ENCODE data around the gene EPHA6.

Gene EPHA6

GRCh38 chr3:97291901-97292300 lies 477.5 kb downstream of the EPHA6 start:
- no peak for DNase-seq

- DNase-seq, result no peak
Observed at GRCh38 chr3:97293596-97294131, 479.3 kb downstream of the EPHA6 start.

DNA sequence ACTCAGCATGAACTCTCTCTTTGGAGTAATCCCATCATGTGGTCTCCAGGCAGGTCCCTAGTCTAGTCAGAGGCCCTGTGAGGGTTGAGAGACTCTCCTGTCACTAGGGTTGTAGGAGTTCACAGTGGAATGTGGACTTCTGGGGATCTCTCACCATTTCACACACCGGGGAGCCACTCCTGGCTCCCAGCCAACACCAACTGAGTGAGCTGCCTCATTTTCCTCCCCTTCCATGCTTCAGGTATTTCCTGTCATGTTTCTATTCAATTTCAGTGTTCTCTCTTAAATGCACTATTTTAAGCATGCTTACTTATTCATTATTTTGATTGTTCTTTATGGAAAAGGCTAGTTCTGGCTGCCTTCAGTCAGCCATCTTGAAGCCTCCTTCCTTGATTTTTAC lies 482.6 kb downstream of the EPHA6 start:
- DNase-seq, result no peak

- no peak for DNase-seq
Observed at GRCh38 chr3:97301114-97301513, 486.7 kb downstream of the EPHA6 start.

DNA sequence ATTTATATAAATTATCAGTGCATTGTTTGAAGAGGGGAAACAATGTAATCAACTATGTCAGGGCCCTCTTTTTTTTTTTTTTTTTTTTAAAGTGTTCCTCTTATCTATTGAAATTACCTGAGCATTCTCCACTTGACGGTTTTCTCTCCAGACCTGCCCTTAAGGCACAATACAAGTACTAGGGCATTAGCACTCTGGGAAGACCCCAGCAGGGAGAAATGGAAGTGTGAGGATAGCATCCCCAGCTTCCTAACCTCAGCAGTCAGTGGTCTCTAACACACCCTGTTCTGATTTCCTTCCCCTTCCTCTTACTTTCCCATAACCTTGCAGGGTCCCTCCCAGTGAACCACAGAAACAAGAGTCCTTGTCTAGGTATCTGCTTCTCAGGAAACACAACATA lies 491.8 kb downstream of the EPHA6 start:
- DNase-seq, result no peak

GRCh38 chr3:97338375-97338774 lies 524.0 kb downstream of the EPHA6 start:
- DNase-seq, result no peak

DNA sequence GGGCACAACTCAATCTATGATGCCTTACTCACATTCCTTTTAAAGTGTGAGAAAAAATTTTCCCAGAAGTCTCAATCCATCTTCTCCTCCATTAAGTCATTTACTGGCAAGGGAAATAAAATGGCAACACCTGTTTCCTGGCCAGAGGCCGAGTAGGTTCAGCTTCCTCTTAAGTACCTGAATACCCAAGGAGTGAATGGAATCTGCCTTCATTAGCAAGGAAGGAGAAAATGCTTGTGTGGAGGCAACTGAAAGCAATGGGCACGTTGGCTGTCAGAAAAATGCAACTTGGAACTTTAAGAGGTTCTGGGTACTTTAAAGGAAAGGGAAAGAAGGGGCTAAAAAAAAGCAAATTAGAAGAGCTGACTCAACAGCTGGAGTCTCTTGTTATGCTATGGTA lies 526.5 kb downstream of the EPHA6 start:
- DNase-seq, result no peak

GRCh38 chr3:97347780-97348179 lies 533.4 kb downstream of the EPHA6 start:
- no peak for DNase-seq

GRCh38 chr3:97350971-97351370 lies 536.6 kb downstream of the EPHA6 start:
- DNase-seq, result no peak

GRCh38 chr3:97353176-97353575 lies 538.8 kb downstream of the EPHA6 start:
- DNase-seq, result no peak

GRCh38 chr3:97359977-97360376 lies 545.6 kb downstream of the EPHA6 start:
- DNase-seq, result no peak

- no peak for DNase-seq
Observed at GRCh38 chr3:97360804-97361203, 546.4 kb downstream of the EPHA6 start.

DNA sequence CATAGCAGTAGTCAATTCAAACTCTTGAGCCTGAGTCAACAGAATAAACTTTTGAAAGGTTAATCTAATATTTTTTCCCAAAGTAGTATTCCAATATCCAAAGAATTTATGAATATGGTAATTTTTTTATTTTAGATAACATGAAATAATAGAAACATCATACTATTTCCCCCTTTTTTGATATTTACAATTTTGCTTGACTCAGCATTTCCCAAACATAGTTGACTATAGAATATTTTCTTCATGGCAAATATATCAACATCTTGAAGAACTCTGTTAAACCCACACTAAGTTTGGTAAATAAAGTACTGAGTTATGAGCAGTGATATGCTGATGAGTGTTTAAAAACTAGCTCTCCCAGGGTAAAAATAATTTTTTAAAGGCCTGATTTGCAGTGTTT lies 570.2 kb downstream of the EPHA6 start:
- DNase-seq, result no peak

GRCh38 chr3:97388774-97389173 lies 574.4 kb downstream of the EPHA6 start:
- no peak for DNase-seq

DNA sequence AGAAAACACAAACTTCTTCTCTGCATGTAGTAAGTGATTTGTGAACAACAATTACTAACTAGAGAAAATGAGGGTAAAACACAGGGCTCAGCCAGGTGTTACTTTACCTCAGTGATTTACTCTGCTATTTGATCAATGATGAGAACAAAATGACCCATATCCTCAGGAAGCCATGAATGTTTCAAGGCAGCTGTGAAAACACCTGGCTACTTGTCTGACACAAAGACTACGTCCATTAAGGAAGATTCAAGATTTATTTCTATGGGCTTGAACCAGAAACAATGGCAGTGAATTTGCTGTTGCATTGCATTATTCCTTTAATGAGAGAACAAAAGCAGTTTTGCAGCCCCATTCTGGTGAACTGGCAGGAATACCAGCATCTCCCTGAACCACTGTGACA lies 575.5 kb downstream of the EPHA6 start:
- no peak for DNase-seq

DNA sequence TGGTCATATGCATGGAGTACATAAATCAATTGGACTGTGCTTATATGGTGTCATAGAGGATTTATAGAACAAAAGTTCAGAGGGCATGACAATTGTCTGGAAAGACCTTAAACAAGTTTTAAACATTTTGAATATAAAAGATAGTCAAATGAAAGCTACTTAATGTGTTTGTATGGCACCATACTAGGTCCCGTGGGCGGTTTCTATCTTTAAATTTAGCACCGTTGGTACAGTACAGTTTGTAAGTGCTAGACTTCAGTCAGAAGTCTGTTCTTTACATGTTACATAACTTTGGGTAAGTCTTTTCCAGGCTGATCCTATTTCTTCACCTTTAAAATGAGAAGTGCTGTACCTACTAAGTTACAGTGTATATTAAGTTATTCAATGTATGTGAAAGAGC lies 576.8 kb downstream of the EPHA6 start:
- no peak for DNase-seq

DNA sequence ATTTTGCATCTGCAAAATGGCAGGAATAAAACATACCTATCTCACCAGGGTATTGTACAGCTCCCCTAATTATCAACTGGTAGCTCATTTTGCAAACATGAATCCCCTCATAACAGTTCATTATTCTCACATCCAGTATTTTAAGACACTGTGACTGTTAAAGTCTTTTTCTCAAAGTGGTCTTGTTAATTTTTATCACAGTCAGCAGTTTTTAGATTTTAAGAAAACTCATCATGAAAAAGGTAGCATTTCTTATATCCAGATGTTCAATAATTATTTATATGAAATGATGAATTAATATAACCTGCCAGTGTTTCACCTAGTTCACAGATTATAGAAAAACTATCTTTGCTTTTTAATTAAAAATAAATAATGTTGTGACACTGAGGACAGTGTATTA lies 595.2 kb downstream of the EPHA6 start:
- no peak for DNase-seq

GRCh38 chr3:97421565-97421964 lies 607.2 kb downstream of the EPHA6 start:
- no peak for DNase-seq

GRCh38 chr3:97425002-97425401 lies 610.6 kb downstream of the EPHA6 start:
- DNase-seq, result no peak

GRCh38 chr3:97430601-97431000 lies 616.2 kb downstream of the EPHA6 start:
- no peak for DNase-seq

DNA sequence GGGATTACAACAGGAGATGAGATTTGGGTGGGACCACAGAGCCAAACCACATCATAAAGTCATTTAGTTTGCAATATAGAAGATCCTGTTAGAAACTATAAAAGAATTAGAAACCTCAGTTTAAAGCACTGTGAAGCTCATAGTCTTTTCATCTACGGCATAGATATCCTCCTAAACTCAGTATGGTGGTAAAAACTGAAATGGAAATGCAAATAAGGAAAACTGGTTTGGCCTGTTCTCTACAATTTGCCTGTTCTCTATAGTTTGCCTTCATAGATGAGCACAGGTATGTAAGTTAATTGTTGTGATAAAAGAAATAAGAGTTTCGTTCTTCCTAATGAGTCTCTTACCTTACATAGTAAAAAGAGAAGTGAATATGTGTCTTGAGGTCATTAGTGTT lies 618.5 kb downstream of the EPHA6 start:
- no peak for DNase-seq

GRCh38 chr3:97438131-97438530 lies 623.7 kb downstream of the EPHA6 start:
- no peak for DNase-seq

GRCh38 chr3:97439373-97439772 lies 625.0 kb downstream of the EPHA6 start:
- DNase-seq, result no peak

DNA sequence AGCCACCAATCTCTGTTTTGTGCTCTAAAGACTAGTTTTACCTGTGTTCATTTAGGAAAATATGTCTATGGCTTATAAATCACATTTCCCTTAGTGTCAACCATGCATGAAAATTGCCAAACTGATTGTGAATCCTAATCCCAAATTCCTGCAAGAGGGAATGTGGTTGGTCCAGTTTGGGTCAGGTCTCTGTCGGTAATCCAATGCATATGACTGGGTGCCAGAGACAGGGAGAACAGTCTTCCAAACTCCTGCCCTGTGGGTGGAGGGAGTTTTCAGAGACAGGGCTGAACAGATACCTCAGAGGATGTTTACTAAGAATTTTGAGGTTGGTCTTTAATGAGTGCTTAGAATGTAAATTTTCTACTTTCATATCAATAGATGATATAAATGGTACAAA lies 649.6 kb downstream of the EPHA6 start:
- DNase-seq, result no peak

GRCh38 chr3:97470481-97470880 lies 656.1 kb downstream of the EPHA6 start:
- no peak for DNase-seq

DNA sequence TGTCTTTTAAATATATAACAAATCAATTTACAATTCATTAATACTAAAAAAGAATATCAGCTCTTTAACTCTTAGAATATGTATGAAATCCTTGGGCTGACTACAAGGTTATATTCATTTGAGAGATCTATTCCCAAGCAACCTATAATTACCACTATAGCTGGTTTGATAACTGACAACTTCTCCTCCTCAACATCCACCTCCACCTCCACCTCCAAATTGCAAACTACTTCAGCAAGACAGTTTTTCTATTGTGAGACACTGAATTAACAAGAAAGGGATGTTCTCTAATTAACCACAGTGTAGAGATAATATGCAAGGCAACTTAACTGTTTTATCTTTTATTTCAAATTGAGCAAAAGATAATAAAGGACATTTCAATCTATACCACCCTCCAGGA lies 665.3 kb downstream of the EPHA6 start:
- DNase-seq, result no peak
